ENCODE measurements around the gene PSMG2.

GRCh38 chr18:12772111-12772510, 69.3 kb downstream of the PSMG2 start:
- no peak for TF ChIP-seq EZH2phosphoT487 (IDR thresholded peaks at IDR 0.05; ENCODE audit: borderline replicate concordance)
- TF ChIP-seq RAD21 (IDR thresholded peaks at IDR 0.05; ENCODE audit: low read depth), result no peak
- TF ChIP-seq CTCF (IDR thresholded peaks at IDR 0.05 in 2 of 3, conservative IDR thresholded peaks at IDR 0.05 in 1 of 3; ENCODE audit: borderline replicate concordance in 1 of 3, insufficient read depth in 1 of 3, low read depth in 2 of 3, low read length in 2 of 3), result no peak
- TF ChIP-seq POLR2A (IDR thresholded peaks at IDR 0.05; ENCODE audit: borderline replicate concordance, extremely low read depth, insufficient read depth, insufficient read length), result no peak
- TF ChIP-seq YY1 (IDR thresholded peaks at IDR 0.05; ENCODE audit: extremely low read depth, insufficient replicate concordance, low read depth, low read length), result no peak
- no peak for TF ChIP-seq ZBTB33 (IDR thresholded peaks at IDR 0.05; ENCODE audit: extremely low read depth, insufficient replicate concordance, low read length)
- no peak for TF ChIP-seq EZH2 (IDR thresholded peaks at IDR 0.05)
- no peak for TF ChIP-seq MAX (IDR thresholded peaks at IDR 0.05)
- no peak for TF ChIP-seq SIN3A (IDR thresholded peaks at IDR 0.05; ENCODE audit: low read depth)
- TF ChIP-seq REST (IDR thresholded peaks at IDR 0.05; ENCODE audit: low read depth), result no peak
- TF ChIP-seq TCF7L2 (IDR thresholded peaks at IDR 0.05; ENCODE audit: borderline replicate concordance, extremely low read depth, insufficient read depth, insufficient read length), result no peak
- no peak for TF ChIP-seq ZNF274 (IDR thresholded peaks at IDR 0.05; ENCODE audit: low read depth, low read length)
